Activated naive CD4-positive, alpha-beta T cell treated with Interleukin-2 at 50 U/mL for 16 hours (primary cell): ENCODE measurements around the gene PUM1.

Experiments
- DNase-seq: peaks from one replicate; pipeline ENCODE4 v3.0.0-alpha.2; 2020

PUM1 gene

DNA sequence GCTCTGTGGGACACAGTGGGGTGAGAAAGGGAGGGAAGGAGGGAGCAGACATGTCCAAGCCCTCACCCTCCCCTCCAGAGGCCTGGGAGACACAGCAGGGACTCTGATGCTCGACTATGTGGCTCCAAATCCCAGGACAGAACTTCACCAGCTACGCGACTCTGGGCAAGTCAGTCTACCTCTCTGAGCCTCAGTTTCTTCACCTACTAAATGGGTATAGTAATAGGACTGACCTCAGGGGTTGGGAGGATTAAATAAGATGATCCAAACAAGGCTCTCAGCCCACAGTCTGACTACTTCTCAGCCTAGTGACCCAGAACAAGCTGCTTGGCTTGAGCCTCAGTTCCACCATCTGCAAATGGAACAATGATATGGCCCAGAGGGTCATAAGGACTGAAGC lies 176.5 kb downstream of the PUM1 start:
- DNase-seq = no peak

DNA sequence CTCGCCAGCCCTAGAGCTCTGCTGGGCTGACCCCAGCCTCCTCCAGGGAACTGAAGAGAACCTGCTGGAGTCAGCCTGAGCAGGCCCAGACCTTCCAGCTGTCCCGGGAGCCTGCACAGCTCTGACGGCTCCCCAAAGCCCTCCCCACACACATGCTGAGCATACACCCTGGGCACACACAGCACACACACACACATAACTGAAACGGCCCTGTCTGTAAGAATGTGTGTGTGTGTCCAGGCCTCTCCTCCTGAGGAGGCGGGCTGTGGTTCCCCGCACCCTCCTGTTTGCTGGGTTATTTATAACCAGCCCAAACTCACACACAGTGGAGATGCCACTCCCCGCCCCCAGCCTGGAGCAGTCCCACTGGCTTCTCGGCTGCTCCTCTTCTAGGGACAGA lies 177.1 kb downstream of the PUM1 start:
- DNase-seq = no peak

DNA sequence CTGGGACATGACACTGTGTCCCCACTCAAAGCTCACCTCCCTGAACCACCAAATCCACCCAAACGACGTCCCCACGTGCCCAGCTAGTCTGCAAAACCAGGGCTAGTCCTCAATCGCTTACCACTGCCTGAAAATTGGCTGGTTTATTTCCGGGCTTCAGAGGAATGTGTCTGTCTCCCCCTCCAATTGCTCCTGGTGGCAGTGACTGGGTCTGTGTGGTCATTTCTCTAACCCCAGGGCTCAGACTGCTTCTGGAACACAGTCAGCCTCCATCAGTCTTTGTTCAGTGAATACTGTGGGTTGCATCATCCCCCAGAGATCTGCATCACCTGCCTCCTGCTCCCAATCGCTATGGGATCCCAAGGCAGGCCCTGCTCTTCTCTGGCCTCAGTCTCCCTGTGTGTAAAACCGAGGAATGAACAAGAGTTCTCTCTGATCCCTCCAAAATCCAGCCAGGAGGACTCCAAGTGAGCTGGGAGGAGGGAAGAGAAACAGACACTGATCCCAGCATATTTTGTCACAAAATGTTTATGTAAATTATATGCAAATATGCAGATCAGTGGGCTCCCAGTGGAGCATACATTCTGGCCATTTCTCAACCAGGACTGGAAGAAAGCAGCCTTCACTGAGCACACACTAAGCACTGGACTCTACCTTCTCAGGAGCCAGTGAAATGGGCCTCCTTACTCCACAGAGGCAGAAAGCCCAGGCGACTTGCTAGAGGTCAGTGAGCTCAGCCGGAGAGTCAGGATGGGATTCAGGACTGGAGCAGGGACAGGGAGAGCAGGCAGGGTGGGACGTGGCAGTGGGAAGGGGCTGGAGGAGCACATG lies 177.8 kb downstream of the PUM1 start:
- DNase-seq = no peak

DNA sequence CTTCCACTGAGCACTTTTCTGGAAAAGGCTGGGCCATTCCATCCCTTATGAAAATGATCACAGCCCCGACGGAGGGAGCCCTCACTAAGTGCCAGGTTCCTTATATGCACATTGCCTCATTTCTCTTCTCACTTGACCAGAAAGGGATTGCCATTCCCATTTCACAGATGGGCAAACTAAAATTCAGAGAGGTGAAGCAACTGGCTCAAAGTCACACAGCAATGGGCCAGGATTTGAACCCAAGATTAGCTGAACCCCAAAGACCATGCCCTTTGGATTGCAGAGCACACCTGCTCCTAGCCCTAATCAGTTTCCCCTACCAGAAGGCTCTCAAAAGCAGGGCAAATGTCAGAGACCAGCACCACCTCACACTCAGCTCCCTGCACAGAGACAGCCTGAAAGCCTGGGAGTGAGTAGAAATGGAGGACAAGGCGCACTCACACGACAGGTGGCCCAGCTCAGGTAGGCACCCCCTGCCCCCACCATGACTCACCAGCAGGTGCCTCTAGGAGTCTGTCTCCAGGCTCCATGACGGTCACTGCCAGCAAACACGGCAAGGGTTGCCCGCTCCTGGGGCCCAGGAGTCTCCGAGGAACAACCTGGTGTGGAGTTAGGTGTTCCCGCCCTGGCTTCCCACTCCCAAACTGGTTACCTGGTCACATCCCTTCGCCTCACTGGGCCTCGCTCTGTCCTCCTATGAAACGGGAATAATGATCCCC lies 178.6 kb downstream of the PUM1 start:
- DNase-seq = no peak

DNA sequence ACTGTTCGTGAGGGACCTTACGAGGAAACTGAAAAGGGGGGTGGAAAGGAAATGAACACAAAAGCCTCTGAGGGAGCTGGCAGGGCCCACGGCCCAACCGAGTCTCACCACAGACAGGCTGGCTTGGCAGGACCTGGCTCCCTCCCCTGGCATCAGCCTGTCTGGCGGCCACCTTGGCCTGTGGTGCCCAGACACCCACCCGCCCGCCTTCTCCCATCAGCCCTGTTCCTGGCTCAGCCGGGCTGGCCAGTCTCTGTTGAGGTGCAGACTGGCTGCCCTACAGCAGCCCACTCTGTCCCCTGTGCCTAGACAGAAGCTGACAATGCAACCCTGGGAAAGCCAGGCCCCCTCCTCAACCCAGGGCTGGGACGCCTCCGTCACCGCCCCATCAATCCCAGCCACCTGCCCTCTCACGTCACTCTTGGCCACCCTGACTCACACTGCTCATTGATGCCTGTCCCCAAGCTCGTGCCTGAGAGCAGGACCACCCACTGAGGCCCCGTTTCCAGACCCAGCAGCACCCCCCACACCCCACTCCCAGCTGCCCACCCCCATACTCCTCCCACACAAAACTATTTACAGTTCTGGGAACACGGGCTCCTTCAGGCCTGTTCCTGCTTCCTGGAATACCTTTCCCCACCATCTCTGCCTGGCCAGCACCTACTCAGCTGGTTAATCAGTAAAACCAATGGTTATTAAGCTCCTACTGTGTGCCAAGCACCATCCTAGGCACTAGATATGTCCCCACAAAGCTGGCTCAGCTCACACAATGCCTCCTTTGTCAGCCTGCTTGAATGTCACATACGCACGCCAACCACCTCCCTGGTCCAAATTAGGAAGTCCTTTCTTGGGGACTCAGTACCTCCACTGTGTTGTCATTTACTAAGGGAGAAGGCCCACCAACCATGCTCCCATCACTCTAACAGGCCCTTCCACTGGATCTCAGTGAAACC lies 179.7 kb downstream of the PUM1 start:
- DNase-seq = no peak

DNA sequence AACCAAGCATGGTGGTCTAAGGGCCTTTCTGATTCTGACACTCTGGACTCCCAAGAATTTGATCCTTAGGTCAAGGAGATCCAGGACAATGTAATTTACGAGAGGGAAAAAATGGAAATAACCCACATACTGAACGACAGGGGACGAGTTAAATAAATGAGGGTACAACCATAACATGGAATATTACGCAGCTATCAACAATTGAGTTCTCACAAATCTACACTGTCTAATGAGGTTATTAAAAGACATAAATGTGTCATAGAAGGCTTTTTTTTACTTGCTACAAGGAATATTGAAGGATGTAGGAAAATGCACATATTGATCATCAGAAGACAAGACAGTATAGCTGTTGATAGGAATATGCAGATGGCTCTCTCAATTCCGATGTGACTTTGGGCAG lies 180.8 kb downstream of the PUM1 start:
- DNase-seq = no peak

DNA sequence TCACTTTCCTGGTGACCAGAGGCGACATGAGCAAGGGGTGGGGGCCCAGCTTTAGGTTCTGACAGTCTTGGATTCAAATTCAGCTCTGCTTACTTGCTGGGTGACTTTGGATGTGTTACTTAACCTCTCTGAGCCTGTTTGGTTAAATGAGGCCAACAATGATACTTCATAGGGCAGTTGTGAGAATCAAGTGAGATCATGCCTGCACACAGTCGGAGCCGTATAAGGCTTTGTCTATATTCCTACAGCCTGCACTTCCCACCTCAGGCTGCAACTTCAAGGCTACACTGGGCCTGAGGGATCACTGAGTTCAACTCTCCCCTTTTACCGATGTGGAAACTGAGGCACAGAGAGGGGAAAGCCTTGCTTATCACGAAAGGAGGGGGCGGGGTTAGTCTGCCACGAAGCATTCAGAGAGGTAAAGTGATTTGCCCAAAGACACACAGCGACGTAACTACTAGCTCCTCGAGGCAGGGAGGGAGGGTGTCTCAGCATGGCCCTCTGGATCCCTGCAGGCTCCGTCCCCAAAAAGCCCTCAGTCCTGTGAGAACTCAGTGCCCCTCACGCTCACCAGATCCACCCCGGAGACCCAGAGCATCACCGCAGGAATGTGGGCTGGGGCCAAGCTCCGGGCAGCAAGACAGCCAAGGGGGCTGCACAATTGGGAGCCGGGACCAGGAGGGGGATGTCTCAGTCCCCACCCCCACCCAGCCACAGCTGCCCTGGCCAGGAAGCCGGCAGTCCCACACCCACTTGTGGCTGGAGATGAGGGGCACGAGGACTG lies 181.9 kb downstream of the PUM1 start:
- no peak for DNase-seq

DNA sequence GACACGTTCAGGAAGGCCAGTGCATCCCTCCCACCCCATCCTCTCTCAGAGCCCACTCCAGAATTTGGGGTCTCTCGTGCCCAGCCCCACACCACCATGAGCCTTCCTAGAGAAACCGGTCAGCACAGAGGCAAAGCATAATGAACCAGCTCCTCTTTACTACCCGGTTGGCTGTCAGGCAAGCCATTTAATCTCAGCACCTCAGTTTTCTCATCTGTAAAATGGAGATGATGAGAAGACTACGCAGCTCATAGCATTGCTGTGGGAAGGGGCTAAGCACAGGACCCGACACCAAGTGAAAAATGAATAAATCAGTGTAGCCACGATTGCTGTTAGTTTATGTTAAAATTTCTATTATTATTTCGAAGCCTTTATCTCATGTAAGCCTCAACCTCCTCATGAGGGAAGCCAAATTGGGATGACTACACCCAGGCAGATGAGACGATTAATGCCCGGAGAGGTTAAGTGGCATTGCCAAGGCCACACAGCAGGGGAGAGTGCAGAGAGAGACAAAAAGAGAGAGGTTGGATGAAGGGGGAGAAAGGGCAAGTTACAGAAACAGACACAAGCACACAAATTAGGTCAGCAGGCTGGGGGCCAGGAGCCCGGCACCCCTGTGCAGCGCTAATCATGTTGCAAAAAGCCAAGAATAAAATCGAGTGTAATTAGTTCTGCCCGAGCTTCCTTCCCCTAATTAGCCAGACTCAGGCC lies 182.7 kb downstream of the PUM1 start:
- DNase-seq = no peak
